HT1080 (cell line): ENCODE data around the gene ACAP2. TPM values are rescaled to one million over a fixed set of nuclear protein-coding genes. Genes with fewer than 3 reads are reported as not detected.
"Not testable (repeated sequence)": the region's sequence is repeated elsewhere in the genome, so short reads cannot be mapped to it uniquely, and the experiment has no call there.

Experiments used
- DNase-seq: peaks from one replicate; pipeline ENCODE4 v3.0.0-alpha.2; 2015; ENCODE audit warnings: low read depth
- total RNA-seq: library from RNA; depleted of rRNA; stranded (reverse); fragments of >200 nt; shearing (Covaris generic); gene quantifications from 2 replicates; pipeline ENCODE4 v1.2.3, GENCODE V29; 2014

The ACAP2 gene
- total RNA-seq, 1 experiment from 2014 or later = 47.5 TPM

GRCh38 chr3:195443391-195443989 is 670 bp upstream of the ACAP2 start:
- no peak for DNase-seq

GRCh38 chr3:195441992-195442572 is 738 bp downstream of the ACAP2 start:
- peak; percentile 62 for DNase-seq

- peak; percentile 32 for DNase-seq
These were observed 1.3 kb downstream of the ACAP2 start for GRCh38 chr3:195441476-195441991.

- DNase-seq = no peak
These were observed 1.8 kb downstream of the ACAP2 start for GRCh38 chr3:195441051-195441450.

- no peak for DNase-seq
These were observed 2.4 kb downstream of the ACAP2 start for GRCh38 chr3:195440379-195440778.

GRCh38 chr3:195438371-195438770 is 4.4 kb downstream of the ACAP2 start:
- DNase-seq = no peak

- DNase-seq = no peak
These were observed 17.0 kb downstream of the ACAP2 start for GRCh38 chr3:195425849-195426248.

- no peak for DNase-seq
These were observed 19.0 kb downstream of the ACAP2 start for GRCh38 chr3:195423818-195424217.

- no peak for DNase-seq
These were observed 21.4 kb downstream of the ACAP2 start for GRCh38 chr3:195421400-195421799.

GRCh38 chr3:195416795-195417194 is 26.0 kb downstream of the ACAP2 start:
- peak; percentile 65 for DNase-seq

GRCh38 chr3:195411836-195412235 is 31.0 kb downstream of the ACAP2 start:
- no peak for DNase-seq

- no peak for DNase-seq
These were observed 32.3 kb downstream of the ACAP2 start for GRCh38 chr3:195410546-195410945.

- no peak for DNase-seq
These were observed 35.0 kb downstream of the ACAP2 start for GRCh38 chr3:195407531-195408409.

- DNase-seq = no peak
These were observed 37.2 kb downstream of the ACAP2 start for GRCh38 chr3:195405651-195406050.

- no peak for DNase-seq
These were observed 38.9 kb downstream of the ACAP2 start for GRCh38 chr3:195403841-195404408.

GRCh38 chr3:195403244-195403643 is 39.6 kb downstream of the ACAP2 start:
- DNase-seq = no peak

GRCh38 chr3:195401943-195402342 is 40.9 kb downstream of the ACAP2 start:
- no peak for DNase-seq

- not testable (repeated sequence) for DNase-seq
These were observed 44.4 kb downstream of the ACAP2 start for GRCh38 chr3:195398460-195398859.

- no peak for DNase-seq
These were observed 45.3 kb downstream of the ACAP2 start for GRCh38 chr3:195397524-195397923.

- DNase-seq = no peak
These were observed 47.5 kb downstream of the ACAP2 start for GRCh38 chr3:195395208-195395816.

- DNase-seq = no peak
These were observed 48.1 kb downstream of the ACAP2 start for GRCh38 chr3:195394700-195395099.
